HG03103 (cell line): ENCODE data around the gene BMP4.

Source experiments
- ATAC-seq: cut with Tn5 transposase; IDR thresholded peaks from one replicate; pipeline ENCODE4 v1.9.1; 2021; ENCODE audit warnings: low read depth; ENCODE audit not compliant: unreplicated experiment

The BMP4 gene

GRCh38 chr14:53947452-53948204, 9.0 kb downstream of the BMP4 start:
- no peak for ATAC-seq

DNA sequence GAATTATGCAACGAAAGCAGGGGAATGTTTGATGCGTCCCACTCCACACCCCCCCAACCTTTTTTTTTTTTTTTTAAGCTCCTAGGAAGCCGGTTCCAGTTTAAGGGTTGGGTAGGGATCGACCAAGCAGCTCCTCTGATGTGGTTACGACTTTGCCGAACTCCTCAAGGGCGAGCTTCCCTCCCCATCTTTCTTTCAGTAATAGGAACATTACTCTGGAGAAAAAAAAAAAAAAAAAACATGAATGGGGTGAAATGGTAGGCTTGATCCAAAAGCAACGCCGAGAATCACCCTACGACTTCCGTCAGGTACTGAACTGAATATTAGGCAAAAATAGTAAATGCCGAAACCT, 9.6 kb downstream of the BMP4 start:
- ATAC-seq, result no peak

DNA sequence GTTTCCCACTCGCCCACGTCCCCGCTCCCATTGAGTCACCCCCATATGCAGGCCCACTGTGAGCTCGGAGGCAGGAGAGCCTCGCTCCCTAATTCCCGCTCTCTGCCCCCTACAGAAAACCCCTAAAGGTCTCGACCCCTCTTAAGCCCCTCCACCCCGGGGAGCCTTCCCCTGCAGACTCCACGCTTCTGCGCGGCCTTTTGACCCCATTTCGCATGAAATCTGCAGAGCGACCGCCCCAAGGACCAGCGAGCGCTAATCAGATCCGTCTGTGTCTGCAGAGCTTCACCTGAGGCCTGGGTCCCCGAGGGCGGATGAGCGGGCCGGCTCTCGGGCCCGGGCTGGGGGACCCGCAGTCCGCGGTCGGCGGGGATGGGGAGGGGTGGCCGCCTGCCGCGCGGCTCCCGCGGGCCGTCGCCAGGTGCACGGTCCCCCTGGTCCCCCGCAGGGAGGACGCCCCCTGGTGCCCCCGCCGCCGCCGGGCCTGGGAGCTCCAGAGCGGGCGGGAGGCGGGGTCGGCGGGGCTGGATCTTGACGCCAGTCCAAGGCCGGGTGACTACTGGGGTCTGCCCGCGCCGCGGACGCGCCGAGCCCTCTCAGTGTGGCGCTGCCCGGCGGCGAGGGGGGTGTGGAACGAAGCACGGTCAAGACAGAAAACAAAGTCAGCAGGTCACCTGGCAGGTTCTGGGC, 10.1 kb downstream of the BMP4 start:
- no peak for ATAC-seq

DNA sequence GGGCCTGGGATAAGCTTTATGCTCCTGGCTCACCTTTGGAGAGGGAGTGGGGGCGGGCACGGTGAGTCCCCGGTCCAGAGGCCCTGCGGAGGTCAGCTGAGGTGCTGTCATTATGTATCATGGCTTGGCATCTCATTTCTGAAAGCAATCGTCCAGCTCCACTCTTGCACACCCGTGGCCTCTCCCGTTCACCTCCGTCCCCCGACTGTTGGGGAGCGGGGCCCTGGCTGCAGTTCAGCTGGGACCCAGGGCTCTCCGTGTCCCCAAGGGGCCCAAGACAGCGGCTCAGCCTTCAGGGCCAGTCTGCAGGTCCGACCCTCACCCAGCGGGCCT, 10.6 kb downstream of the BMP4 start:
- ATAC-seq, result no peak

DNA sequence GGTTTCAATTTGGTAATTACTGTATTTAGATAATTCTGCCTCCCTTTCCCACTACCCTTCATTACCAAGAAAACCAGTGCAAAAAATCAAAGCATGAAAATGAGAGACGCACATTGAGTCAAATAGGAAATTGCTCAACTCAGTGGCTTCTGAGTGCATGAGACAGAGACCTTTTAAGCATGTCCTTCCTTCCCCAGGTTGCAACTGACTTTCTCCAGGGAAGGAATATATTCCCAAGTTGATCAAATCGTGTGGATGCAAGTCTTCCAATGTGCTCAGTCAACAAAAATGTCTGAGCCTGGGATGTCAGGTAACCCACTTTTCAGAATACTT, 12.9 kb downstream of the BMP4 start:
- ATAC-seq, result no peak

- ATAC-seq, result no peak
Measured at GRCh38 chr14:53942970-53943750, 13.5 kb downstream of the BMP4 start.

GRCh38 chr14:53938136-53938837, 18.3 kb downstream of the BMP4 start:
- no peak for ATAC-seq

DNA sequence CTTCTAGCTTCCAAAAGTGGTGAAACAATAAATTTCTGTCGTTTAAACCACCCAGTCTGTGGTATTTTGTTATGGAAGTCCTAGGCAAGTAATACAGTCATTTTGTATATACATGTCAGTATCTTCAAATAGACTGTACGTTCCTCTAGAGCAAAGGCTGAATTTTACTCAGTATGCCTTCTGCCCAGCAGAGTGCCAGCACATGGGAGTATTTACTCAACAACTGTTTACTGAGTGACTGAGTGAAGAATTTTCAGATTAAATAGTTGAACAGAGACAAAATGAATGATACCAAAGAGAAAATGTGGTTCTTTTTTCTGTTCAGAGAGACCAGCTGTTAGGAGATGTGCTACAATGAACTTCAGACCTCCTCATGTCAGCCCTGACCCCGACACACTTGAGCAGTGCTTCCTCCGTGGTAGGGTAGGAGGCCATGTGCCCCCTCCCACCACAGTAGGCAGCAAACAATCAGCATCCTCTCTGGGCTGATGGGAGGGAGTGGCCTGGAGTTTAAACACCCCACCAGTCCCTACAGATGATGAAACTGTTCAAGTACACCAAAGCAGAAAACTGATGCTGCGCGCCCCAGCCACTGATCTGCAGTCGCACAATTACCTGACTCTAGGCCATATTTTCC, 21.7 kb downstream of the BMP4 start:
- no peak for ATAC-seq

GRCh38 chr14:53932966-53933365, 23.7 kb downstream of the BMP4 start:
- no peak for ATAC-seq

DNA sequence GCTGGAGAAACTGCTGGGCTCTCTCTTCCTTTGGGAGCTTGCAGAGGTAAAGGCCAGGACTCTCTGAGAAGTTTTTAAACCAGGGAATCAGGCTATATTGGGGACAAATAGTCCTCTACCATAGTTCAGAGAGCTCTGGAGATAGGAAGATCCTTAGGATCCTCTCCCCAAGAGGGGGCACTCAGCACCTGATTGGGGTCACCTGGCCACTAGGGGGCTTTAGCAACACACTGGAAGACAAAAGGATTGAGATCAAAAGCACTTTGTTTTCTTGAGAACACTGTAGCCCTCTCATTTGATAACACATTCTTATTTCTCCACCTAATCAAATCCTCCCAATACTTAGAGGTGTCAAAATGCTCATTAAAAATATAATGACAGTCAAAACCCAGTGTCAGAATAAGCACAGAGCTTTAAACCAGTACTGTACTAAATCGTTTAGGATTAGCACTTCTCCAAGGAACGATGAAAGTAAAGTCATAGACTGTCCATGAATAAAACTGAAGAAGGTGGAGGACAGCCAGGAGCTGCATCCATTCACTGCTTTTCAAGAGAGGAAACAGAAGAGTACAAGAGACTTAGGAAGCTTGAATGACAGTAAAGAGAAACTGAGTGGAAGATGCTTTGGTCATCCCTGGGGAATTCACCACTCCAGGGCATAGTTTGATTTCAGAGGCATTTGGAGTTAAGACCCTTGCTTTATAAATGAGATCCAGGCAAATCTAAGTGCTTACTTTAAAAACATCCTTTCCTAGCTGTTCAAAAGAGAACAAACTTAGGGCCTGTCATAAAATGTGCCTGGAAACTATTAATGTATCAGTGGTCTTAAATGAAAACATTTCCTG, 26.5 kb downstream of the BMP4 start:
- ATAC-seq, result no peak

DNA sequence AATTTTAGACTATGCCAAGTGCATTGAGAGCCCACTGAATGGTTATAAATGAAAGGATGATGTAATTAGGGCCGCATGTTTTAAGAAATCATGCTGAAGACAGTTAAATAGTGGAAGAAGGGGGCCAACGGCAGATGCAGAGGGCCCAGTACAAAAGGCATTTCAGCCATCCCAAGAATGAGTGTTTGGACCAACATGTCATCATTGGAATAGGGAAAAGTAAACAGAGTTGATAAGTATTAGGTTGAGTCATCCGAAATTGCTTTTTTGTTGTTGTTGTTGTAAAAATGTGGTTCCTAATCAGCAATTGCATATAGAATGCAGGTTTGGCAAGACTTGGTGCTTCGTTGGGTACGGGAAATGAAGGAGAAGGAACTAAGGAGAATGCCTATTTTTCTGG, 29.5 kb downstream of the BMP4 start:
- ATAC-seq, result no peak

DNA sequence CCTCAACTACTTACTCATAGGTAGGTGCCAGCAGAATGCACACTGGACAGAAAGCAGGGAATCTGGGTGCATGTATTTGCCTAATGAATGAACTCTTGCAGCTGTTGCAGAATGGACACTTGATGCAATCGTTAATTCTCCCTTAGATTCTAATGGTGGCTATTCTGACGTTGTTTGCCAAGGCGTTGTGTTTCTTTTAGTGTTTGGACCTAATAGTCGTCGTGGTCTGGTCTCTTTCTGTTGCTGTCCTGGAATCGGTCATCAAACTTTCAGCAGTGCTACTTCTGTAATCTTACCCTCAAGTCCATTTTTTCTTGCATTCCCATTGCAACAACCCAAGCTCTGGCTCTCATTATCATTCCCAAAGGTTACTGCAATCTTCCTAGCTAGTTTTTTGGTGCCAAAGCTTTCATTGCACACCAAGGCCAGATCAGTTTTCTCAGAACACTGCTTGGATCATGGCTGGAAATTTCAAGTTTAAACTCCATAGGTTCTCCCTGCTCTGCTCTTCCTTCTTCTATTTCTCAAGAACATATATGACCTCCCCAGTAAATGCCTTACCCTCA, 31.3 kb downstream of the BMP4 start:
- ATAC-seq, result no peak

DNA sequence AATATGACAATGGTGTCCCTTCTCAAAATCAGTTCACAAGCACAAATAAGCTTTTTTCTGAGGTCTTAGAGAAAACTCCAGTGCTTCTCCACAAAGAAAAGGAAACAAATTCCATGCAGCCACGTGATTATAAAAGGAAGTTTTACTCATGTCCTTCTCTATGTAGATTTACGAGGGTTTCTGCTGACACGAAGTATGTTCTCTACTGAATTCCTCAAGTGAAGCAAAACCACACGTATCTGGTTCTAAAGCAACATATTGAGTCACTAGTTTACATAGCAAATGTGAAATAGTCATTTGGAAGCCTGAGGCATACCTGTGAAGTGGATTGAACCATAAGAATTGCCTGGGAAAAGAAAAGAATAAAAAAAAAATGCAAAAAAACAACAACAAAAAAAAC, 31.9 kb downstream of the BMP4 start:
- ATAC-seq, result no peak

DNA sequence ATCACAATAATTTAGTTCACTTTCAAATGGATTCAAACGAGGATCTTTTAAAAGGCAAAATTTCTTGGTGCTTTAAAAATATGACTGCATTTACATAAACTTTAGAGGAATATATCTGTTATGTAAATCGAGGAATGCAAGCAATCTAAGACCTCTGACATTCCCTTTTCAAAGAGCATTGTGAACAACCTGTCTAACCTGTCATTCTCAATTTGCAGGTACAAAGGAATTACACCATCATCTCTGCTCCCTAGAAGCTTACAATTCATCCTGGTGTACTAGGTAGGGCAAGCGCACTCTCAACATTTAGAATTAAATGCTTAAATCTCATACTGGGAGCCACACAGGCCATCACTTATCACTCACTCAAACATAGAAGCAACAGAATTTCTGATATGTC, 35.6 kb downstream of the BMP4 start:
- ATAC-seq, result no peak

DNA sequence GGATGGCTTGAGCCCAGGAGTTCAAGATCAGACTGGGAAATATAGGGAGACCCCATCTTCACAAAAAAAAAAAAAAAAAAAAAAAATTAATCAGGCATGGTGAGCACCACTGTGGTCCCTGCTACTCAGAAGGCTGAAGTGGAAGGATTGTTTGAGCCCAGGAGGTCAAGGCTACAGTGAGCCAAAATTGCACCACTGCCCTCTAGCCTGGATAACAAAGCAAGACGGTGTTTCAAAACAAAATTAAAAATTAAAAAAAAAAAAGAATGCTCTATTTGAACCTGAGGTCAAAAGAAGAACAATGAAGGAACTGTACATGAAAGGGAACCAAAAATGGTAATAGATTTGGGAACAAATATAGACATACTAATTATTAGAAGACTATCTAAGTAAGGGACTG, 40.4 kb downstream of the BMP4 start:
- ATAC-seq, result no peak

GRCh38 chr14:53915364-53916014, 41.1 kb downstream of the BMP4 start:
- ATAC-seq, result no peak

- ATAC-seq, result no peak
Measured at GRCh38 chr14:53912021-53912420, 44.6 kb downstream of the BMP4 start.

GRCh38 chr14:53908416-53908815, 48.2 kb downstream of the BMP4 start:
- ATAC-seq, result no peak

DNA sequence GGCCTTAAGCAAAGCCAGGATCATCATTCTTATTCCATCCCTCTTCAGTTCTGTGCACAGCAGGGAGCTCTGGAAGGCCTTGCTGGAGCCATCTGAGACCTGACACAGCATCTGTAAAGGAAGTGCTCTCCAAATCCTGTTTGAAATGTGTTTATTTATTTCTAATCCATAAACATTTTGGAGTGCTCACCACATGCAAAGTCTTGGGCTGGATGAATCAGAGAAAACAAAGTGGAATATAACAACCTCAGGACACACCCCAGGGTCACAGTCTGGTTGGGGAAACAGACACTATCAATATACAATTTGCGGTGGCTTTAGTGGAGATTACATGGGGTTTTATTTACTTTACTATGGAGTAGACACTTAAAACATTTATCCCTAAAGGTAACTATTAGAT, 54.3 kb downstream of the BMP4 start:
- ATAC-seq, result no peak
